ENCODE data around the gene DNMT1. TPM values are rescaled to one million over a fixed set of nuclear protein-coding genes. Genes with fewer than 3 reads are reported as not detected.
"Not testable (repeated sequence)": the region's sequence is repeated elsewhere in the genome, so short reads cannot be mapped to it uniquely, and the experiment has no call there.

The DNMT1 gene
- total RNA-seq, 2 donors from 2014 or later: 31.6 to 48.7 TPM

DNA sequence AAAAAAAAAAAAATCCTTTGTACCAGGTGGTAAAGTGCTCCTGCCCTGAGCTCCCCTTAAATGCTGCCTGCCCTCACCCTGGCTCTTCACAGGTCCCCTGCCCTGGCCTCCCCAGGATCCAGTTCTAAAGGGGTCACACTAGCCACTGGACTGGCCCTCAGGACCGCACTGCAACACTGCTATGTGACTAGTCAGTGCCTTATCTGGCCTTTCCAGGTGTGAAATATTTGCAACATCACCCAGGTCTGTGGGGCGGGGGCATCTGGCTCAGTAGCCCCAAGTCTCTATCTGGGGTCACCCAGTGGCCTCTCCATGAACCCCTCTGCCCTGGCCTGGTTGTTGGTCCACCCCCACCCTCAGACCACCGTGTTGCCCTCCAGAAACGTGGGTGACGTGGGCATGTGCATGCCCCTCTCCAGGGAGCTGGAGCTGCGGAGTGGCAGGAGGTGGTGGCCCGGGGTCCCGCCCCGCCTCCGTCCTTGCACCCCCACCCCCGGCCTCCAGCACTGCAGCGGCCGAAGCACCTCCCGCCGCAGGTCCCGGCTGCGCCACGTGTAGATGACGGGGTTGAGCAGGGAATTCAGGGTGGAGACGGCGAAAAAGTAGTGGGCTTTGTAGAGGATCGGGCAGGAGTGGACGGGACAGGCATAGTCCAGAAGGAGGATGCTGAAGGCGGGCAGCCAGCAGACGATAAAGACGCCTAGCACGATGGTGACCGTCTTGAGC is 28.9 kb upstream of the DNMT1 start:
- intact Hi-C loops (cut with DNase I, micrococcal nuclease): no loop called here
- ATAC-seq: no peak
- DNase-seq: no peak

DNA sequence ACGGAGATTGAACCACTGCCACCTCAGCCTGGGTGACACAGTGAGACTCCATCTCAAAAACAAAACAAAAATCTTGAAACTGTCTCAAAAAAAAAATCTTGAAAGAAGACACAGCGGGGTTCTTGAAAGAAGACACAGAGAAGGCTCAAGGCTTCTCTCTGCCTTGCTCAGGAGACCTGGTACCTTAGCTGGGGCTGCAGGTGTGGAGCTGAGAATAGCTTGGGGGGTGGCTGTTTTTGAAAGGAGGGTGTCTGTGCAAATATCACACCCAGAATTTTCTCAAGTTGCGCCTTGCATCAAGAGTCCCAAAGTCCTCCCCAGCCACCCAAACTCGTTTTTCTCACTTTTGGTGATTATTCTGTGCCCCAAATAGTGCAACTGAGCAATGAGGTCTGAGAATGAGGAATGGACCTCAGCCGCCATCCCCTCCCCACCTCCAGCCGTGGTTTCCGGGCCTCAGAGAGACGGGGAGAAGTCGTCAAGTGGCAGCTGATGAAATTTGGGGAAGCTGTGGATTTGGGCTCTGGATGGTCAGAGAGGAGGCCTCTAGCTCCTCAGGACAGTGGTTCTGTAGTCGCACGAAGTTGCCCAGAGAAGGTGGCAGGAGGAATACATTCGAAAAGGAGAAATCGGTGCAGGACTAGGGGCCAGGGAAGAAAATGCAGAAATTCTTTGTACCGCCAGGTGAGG is 27.6 kb upstream of the DNMT1 start:
- intact Hi-C loops (cut with DNase I, micrococcal nuclease): no loop called here
- DNase-seq: no peak
- no peak for ATAC-seq

GRCh38 chr19:10220695-10221094 is 25.9 kb upstream of the DNMT1 start:
- no peak for DNase-seq
- intact Hi-C loops (cut with DNase I, micrococcal nuclease): no loop called here
- no peak for ATAC-seq

- intact Hi-C loops (cut with DNase I, micrococcal nuclease): no loop called here
- ATAC-seq (peak; percentile 31), DNase-seq (no peak)
Measured at GRCh38 chr19:10219678-10220077, 24.9 kb upstream of the DNMT1 start.

DNA sequence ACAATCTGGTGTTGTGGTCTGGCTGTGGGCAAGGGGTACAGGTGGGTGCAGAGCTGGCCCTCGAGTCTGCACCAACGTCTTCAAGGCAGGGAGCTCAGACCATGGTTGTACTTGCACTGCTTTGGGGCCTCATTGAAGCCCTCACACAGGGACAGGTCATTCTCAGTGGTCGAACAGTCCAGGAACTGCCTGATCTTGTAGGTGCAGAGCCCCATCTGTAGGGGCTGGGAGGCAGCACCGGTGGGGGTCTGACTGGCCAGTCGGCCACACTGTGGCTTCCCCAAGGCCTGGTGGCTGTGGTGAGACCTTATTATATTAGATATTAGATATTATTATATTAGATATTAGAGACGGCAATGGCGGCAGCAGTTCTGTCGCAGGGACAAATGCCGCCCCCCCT is 22.3 kb upstream of the DNMT1 start:
- ATAC-seq: no peak

DNA sequence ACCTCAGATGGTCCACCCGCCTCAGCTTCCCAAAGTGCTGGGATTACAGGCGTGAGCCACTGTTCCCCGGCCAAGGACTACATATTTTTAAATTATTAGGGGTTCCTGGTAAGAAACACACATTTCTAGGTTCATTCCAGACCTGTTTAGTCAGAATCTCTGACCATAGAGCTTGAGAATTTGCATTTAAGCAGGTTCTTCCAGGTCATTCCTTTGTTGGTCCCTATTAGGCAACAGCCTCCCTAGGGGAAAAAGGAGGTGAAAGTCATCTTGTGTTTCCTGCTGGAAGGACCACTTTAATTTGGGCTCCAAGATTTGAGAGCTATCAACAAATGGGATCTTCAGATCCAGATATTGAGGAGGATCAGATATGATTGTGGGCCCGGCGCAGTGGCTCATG is 20.0 kb upstream of the DNMT1 start:
- intact Hi-C loops (cut with DNase I, micrococcal nuclease): no loop called here
- ATAC-seq (no peak), DNase-seq (no peak)

More for the DNA sequence above, 22.3 kb upstream of the DNMT1 start:
- no peak for DNase-seq
- intact Hi-C loops (cut with DNase I, micrococcal nuclease): no loop called here

DNA sequence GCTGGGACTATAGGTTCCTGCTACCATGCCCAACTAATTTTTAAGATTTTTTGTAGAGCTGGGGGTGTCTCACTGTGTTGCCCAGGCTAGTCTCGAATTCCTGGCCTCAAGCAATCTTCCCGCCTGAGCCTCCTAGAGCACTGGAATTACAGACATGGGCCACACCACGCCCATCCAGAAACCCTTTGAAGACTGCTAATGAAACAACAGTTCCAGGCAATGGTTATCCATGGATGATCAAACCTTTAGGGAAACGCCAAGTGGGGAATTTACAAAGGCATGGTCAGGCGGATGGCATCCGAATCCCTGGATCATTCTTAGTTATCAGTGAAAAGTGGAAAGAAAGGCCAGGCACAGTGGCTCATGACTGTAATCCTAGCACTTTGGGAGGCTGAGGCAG is 16.9 kb upstream of the DNMT1 start:
- no peak for ATAC-seq
- intact Hi-C loops (cut with DNase I, micrococcal nuclease): no loop called here
- no peak for DNase-seq

GRCh38 chr19:10211061-10211460 is 16.3 kb upstream of the DNMT1 start:
- intact Hi-C loops (cut with DNase I, micrococcal nuclease): no loop called here
- ATAC-seq (no peak), DNase-seq (no peak)

- ATAC-seq (no peak), DNase-seq (no peak)
- intact Hi-C loops (cut with DNase I, micrococcal nuclease): no loop called here
Measured at GRCh38 chr19:10209315-10209714, 14.6 kb upstream of the DNMT1 start.

GRCh38 chr19:10207026-10207425 is 12.3 kb upstream of the DNMT1 start:
- intact Hi-C loops (cut with DNase I, micrococcal nuclease): no loop called here
- no peak for DNase-seq
- ATAC-seq: no peak

GRCh38 chr19:10206226-10206885 is 11.6 kb upstream of the DNMT1 start:
- ATAC-seq (no peak), DNase-seq (no peak)
- intact Hi-C loops (cut with DNase I, micrococcal nuclease): no loop called here

- intact Hi-C loops (cut with DNase I, micrococcal nuclease): no loop called here
- ATAC-seq (no peak), DNase-seq (no peak)
Measured at GRCh38 chr19:10205636-10206035, 10.9 kb upstream of the DNMT1 start.

DNA sequence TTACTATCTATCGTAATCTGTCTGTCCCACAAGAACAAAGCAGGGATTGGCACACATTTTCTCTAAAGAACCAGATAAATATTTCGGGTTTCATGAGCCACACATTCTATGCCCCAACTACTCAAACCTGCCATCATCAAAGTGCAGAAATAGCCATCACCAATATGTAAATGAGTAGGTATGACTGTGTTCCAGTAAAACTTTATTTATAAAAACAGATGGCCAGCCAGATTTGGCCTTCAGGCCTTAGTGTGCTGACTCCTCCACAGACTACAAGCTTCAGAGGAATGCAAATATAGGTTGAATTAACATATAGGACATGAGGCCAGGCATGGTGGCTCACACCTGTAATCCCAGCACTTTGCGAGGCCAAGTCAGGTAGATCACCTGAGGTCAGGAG is 8.9 kb upstream of the DNMT1 start:
- intact Hi-C loops (cut with DNase I, micrococcal nuclease): no loop called here
- ATAC-seq: no peak
- DNase-seq: no peak

- ATAC-seq: no peak
- no peak for DNase-seq
- intact Hi-C loops (cut with DNase I, micrococcal nuclease): no loop called here
Measured at GRCh38 chr19:10201176-10201575, 6.4 kb upstream of the DNMT1 start.

- ATAC-seq; intact Hi-C loops (cut with DNase I, micrococcal nuclease); DNase-seq: not testable (repeated sequence)
Measured at GRCh38 chr19:10200101-10200500, 5.3 kb upstream of the DNMT1 start.

GRCh38 chr19:10198889-10199644 is 4.3 kb upstream of the DNMT1 start:
- DNase-seq; ATAC-seq; intact Hi-C loops (cut with DNase I, micrococcal nuclease): not testable (repeated sequence)

- ATAC-seq: no peak
- no peak for DNase-seq
- intact Hi-C loops (cut with DNase I, micrococcal nuclease): no loop called here
Measured at GRCh38 chr19:10195199-10195519, 406 bp upstream of the DNMT1 start.

- intact Hi-C loops (cut with DNase I, micrococcal nuclease): no loop called here
- peak; percentile 38 for ATAC-seq
- DNase-seq: no peak
Measured at GRCh38 chr19:10193790-10194499, 808 bp downstream of the DNMT1 start.

GRCh38 chr19:10192922-10193321 is 1.8 kb downstream of the DNMT1 start:
- DNase-seq: no peak
- intact Hi-C loops (cut with DNase I, micrococcal nuclease): no loop called here
- ATAC-seq: no peak

Measured in left colon (tissue), 2 donors.